DOHH2 (cell line): ENCODE measurements around the gene FAM83C.

ENCODE experiments used
- EZH2phosphoT487 ChIP-seq: fragments of 200-600 bp; sonication (generic); IDR thresholded peaks from 2 replicates; pipeline ENCODE4 v1.6.1; 2017; ENCODE audit warnings: borderline replicate concordance, mild to moderate bottlenecking, antibody characterized with exemption, low read length, moderate library complexity, mixed read lengths
- TF ChIP-seq, protein P1 (sequence below): fragments of 200-600 bp; sonication (generic); IDR thresholded peaks from one replicate; pipeline ENCODE4 v1.5.1; 2014; ENCODE audit warnings: antibody characterized with exemption, mild to moderate bottlenecking, low read depth, low read length; ENCODE audit not compliant: poor library complexity, severe bottlenecking

DNA sequence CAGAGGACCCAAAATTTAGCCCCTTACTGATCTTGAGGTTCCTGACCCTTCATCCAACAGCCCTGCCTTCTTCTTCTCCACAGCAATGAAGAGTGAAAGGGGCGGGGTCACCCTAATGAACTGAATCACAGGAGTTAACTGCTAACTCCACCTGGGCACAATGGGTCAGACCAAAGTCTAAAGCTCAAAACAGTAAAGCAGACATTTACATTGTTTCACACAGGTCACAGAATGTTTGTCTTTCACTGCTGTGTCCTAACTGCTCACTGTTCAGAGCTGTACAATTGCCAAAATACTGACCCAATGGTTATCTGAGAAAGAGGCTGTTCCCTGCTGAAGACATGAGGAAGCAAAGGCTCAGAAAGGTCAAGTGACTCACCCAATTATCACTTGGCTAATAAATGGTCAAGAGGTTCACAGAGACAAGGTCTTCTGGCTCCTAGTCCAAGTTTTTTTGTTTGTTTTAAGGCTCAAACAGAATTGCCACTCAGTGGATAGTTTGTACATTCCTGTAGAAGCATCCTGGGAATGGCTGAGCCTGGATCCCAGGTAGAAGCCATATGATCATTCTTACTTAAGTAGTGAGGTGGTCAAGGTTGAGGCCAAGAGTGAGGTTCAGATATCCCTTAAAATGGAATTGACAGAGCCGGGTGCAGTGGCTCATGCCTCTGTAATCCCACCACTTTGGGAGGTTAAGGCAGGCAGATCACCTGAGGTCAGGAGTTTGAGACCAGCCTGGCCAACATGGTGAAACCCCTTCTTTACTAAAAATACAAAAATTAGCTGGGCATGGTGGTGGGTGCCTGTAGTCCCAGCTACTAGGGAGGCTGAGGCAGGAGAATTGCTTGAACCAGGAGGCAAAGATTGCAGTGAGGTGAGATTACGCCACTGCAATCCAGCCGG, 35.1 kb upstream of the FAM83C start:
- TF ChIP-seq, protein P1, sequence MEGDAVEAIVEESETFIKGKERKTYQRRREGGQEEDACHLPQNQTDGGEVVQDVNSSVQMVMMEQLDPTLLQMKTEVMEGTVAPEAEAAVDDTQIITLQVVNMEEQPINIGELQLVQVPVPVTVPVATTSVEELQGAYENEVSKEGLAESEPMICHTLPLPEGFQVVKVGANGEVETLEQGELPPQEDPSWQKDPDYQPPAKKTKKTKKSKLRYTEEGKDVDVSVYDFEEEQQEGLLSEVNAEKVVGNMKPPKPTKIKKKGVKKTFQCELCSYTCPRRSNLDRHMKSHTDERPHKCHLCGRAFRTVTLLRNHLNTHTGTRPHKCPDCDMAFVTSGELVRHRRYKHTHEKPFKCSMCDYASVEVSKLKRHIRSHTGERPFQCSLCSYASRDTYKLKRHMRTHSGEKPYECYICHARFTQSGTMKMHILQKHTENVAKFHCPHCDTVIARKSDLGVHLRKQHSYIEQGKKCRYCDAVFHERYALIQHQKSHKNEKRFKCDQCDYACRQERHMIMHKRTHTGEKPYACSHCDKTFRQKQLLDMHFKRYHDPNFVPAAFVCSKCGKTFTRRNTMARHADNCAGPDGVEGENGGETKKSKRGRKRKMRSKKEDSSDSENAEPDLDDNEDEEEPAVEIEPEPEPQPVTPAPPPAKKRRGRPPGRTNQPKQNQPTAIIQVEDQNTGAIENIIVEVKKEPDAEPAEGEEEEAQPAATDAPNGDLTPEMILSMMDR, result no peak
- TF ChIP-seq EZH2phosphoT487, result no peak
